ENCODE results near the gene CLPTM1L. TPM values are rescaled to one million over a fixed set of nuclear protein-coding genes. Genes with fewer than 3 reads are reported as not detected.

CLPTM1L gene
- total RNA-seq, 2 donors from 2014 or later: 68.0 to 89.4 TPM

GRCh38 chr5:1270426-1270825, 74.5 kb downstream of the CLPTM1L start:
- Histone ChIP-seq H3K36me3 (ENCODE audit: control insufficient read depth, insufficient read depth, low read length) (no peaks in the 10 kb centered on the region), H3K9ac (ENCODE audit: extremely low read depth, low read length, poor library complexity, severe bottlenecking) (no peak overlapping the region), H3K4me1 (ENCODE audit: control insufficient read depth, insufficient read depth, low read length) (no peaks in the 10 kb centered on the region), H3K9me3 (ENCODE audit: control insufficient read depth, low read length) (no peaks in the 10 kb centered on the region), H3K27ac (ENCODE audit: low read depth, low read length) (no peak overlapping the region), H3K27me3 (ENCODE audit: control insufficient read depth, insufficient read depth, low read length, poor library complexity, severe bottlenecking) (no peaks in the 10 kb centered on the region), H3K4me3 (ENCODE audit: low read length) (no peak overlapping the region)
- TF ChIP-seq CTCF (conservative IDR thresholded peaks at IDR 0.05): no peak
- no peak overlapping the region for H3K27ac Mint-ChIP-seq
- H3K4me3 Mint-ChIP-seq: no peak overlapping the region
- no peaks in the 10 kb centered on the region for H3K27me3 Mint-ChIP-seq (ENCODE audit: insufficient read depth)
- peaks cover 6% of the 10 kb centered on the region for H3K36me3 Mint-ChIP-seq (ENCODE audit: low read depth)
- no peaks in the 10 kb centered on the region for H3K9me3 Mint-ChIP-seq
- 94 to 96% methylated on average over 19 to 22 of the region's 22 CpGs for WGBS, 2 experiments (ENCODE audit: insufficient coverage in 1 of 2, insufficient read length in 1 of 2)
- no peak for DNase-seq
- H3K4me1 Mint-ChIP-seq: no peaks in the 10 kb centered on the region

GRCh38 chr5:1268666-1269065, 76.2 kb downstream of the CLPTM1L start:
- H3K9me3 Mint-ChIP-seq: no peaks in the 10 kb centered on the region
- Histone ChIP-seq H3K9me3 (ENCODE audit: control insufficient read depth, low read length) (no peaks in the 10 kb centered on the region), H3K27ac (ENCODE audit: low read depth, low read length) (no peak overlapping the region), H3K36me3 (ENCODE audit: control insufficient read depth, insufficient read depth, low read length) (no peaks in the 10 kb centered on the region), H3K27me3 (ENCODE audit: control insufficient read depth, insufficient read depth, low read length, poor library complexity, severe bottlenecking) (no peaks in the 10 kb centered on the region), H3K4me3 (ENCODE audit: low read length) (no peak overlapping the region), H3K4me1 (ENCODE audit: control insufficient read depth, insufficient read depth, low read length) (no peaks in the 10 kb centered on the region), H3K9ac (ENCODE audit: extremely low read depth, low read length, poor library complexity, severe bottlenecking) (no peak overlapping the region)
- H3K36me3 Mint-ChIP-seq (ENCODE audit: low read depth): peaks cover 6% of the 10 kb centered on the region
- H3K27ac Mint-ChIP-seq: no peak overlapping the region
- H3K4me3 Mint-ChIP-seq: no peak overlapping the region
- DNase-seq: no peak
- no peaks in the 10 kb centered on the region for H3K27me3 Mint-ChIP-seq (ENCODE audit: insufficient read depth)
- H3K4me1 Mint-ChIP-seq: no peaks in the 10 kb centered on the region
- WGBS, 2 experiments (ENCODE audit: insufficient coverage in 1 of 2, insufficient read length in 1 of 2): 96 to 97% methylated on average over 13 of the region's 13 CpGs
- TF ChIP-seq CTCF (conservative IDR thresholded peaks at IDR 0.05): no peak

GRCh38 chr5:1268056-1268455, 76.8 kb downstream of the CLPTM1L start:
- TF ChIP-seq CTCF (conservative IDR thresholded peaks at IDR 0.05): no peak
- WGBS, 2 experiments (ENCODE audit: insufficient coverage in 1 of 2, insufficient read length in 1 of 2): 93 to 95% methylated on average over 13 of the region's 13 CpGs
- Histone ChIP-seq H3K9me3 (ENCODE audit: control insufficient read depth, low read length) (no peaks in the 10 kb centered on the region), H3K4me1 (ENCODE audit: control insufficient read depth, insufficient read depth, low read length) (no peaks in the 10 kb centered on the region), H3K27me3 (ENCODE audit: control insufficient read depth, insufficient read depth, low read length, poor library complexity, severe bottlenecking) (no peaks in the 10 kb centered on the region), H3K36me3 (ENCODE audit: control insufficient read depth, insufficient read depth, low read length) (no peaks in the 10 kb centered on the region), H3K27ac (ENCODE audit: low read depth, low read length) (no peak overlapping the region), H3K9ac (ENCODE audit: extremely low read depth, low read length, poor library complexity, severe bottlenecking) (no peak overlapping the region), H3K4me3 (ENCODE audit: low read length) (no peak overlapping the region)
- H3K27ac Mint-ChIP-seq: no peak overlapping the region
- no peak for DNase-seq
- H3K4me1 Mint-ChIP-seq: no peaks in the 10 kb centered on the region
- no peak overlapping the region for H3K4me3 Mint-ChIP-seq
- H3K9me3 Mint-ChIP-seq: no peaks in the 10 kb centered on the region
- peaks cover 6% of the 10 kb centered on the region for H3K36me3 Mint-ChIP-seq (ENCODE audit: low read depth)
- no peaks in the 10 kb centered on the region for H3K27me3 Mint-ChIP-seq (ENCODE audit: insufficient read depth)

Small RNA genes lying within 50 kb of the gene (microRNA-seq; reads per million reads assigned to microRNA genes)
- not detected for gene MIR4457 (ENCODE audit: borderline microRNAs expressed)

Other genes starting within 250 kb of the CLPTM1L start
- 10 to 100 TPM; 58.9 to 61.6 TPM for gene SLC12A7, start 233.0 kb downstream of the CLPTM1L start, total RNA-seq
- under 1 TPM; 0.09 to 0.15 TPM for gene SLC6A19, start 143.5 kb downstream of the CLPTM1L start, total RNA-seq
- gene SLC6A18, start 119.7 kb downstream of the CLPTM1L start, total RNA-seq: not detected
- gene TERT, start 50.0 kb downstream of the CLPTM1L start, total RNA-seq: 1 to 10 TPM; 7.1 to 9.8 TPM
- under 1 TPM in 1 of 2 donors, not detected in 1; 0.18 TPM for gene SLC6A3, start 100.3 kb upstream of the CLPTM1L start, total RNA-seq
- 100 to 1,000 TPM in 1 of 2 donors, 10 to 100 TPM in 1; 78.5 to 124 TPM for gene LPCAT1, start 178.9 kb upstream of the CLPTM1L start, total RNA-seq

Measured in endodermal cell (in vitro differentiated cells).